Hypothalamus (tissue), 51 donors: ENCODE results near the gene ZNG1B.
"Not testable (repeated sequence)": the region's sequence is repeated elsewhere in the genome, so short reads cannot be mapped to it uniquely, and the experiment has no call there.

Source experiments
- DNase-seq, 51 donors: peaks; one replicate each; lab custom pipeline; 2025; lab: John Stamatoyannopoulos, UW

ZNG1B gene

DNA sequence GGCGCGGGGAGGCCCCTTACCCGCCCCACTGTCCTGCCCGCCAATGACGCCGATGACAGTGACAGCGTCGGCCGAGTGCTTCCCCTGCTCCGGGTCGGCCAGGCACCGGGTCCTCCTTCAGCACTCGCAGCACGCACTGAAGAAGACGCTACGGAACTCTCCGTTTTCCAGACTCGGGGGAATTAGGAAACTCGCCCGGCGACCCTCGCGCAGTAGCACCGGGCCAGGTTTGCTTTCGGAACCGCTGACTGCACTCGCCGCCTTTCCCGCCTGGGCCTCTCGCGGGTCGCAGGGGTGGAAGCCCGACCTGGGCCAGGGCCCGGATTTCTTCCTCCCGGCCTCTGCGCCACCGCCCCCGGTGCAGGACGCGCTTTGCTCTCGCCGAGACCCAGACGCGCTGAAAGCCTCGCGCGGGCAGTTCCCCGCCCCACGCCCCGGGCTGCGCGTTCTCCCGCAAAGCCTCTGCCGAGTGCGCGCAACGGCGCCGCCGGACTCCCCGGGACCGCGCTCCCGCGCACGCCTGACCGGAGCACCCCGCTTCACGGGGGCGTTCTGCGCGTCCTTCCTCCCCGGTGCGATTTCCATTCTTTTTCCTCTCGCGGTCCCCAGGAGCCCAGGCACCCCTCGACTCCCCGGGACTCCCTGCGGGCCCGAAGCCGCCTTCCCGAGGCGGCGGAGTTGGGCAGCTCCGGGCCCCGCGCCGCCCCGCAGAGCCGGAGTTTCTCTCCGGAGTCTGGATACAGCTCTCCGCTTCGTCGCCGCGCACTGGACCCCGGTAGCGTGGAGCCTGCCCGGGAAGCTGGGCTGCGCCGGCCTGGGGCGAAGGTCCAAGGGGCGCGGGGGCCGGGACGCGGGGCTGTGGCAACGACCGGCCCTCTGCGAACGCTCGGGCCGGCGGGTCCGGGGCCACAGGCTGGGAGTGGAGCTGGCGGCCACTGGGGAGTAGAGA, 65.9 kb downstream of the ZNG1B start:
- not testable (repeated sequence) for DNase-seq

DNA sequence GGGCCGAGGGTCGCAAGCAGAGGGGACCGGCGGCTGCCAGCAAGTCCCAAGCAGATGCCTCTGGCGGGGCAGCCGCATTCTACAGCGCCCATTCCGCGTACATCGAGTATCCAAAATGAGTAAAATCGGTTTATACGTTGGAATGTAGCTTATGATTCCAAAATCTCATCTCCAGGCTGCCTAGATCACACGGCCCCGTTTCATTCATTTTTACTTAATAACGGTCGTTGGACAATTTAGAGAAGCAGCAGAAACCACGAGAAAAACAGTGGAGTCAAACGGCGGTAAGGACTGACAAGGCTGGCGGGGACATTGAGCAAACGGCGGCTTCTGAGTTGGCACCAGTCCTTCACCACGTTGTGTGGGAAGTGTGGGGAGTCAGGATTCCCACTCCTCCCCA, 66.6 kb downstream of the ZNG1B start:
- DNase-seq: not testable (repeated sequence)

DNA sequence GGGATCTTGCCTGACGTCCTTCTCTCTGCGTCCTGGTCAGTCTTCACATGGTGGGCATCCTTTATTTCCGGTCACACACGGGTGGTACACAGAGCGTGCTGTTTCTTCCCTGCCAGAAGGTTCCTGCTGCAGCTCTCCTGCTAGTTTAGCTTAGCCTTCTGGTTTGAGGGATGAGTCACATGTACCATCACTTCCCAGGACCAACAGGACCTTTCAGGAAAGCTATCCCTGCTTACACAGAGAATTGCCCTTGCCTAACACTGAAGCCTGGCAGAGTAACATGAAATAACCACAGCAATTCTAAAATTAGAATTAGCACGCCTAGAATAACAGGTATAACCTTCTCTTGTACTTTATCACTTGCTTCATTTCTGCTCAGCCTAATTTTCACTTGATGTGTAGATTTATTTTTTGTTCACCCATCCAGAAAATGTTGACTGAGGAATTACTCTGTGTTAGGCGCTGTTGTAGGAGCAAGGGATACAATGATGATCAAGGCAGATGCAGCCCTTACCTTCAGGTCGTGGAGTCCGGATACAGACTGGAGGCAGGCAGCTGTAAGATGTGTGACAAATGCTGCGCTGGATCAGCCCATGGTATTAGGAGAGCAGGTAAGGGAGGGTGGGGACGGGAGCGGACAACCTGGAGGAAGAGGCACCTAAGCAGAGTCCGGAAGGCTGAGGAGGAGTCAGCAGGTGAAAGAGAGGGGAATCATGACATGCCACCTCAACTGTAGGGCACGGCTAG, 70.1 kb downstream of the ZNG1B start:
- DNase-seq: not testable (repeated sequence)

DNA sequence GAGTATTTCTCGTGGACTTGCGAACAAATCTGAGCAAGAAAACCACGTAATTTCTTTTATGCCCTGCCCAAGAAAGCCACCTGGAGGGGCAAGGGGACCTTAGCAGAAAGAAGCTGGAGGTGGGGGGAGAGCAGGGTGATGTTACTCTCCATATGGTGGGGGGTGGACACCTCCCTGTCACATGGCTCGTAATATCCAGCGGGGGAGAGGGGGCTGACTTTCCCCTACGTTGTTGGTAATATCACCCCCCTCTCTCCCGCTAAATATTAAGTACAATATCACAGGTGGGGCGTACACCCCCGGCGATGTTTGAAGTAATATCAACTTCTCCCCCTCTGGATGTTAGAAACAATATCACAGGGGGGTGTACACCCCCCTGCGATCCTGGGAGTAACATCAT, 70.7 kb downstream of the ZNG1B start:
- DNase-seq: not testable (repeated sequence)

DNA sequence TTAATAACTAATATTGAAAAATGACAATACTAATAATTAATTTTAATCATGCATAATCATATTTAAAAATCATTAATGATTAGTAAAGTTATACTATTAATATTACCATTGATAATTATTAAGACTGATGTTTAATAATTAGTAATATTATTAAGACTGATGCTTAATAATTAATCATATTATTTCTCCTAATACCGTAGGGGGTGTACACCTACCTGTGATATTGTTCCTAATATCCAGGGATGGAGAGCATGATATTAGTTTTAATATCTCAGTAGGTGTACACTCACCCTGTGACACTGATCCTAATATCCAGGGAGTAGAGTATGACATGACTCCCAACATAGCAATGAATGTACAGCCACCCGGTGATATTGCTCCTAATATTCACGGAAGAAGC, 73.4 kb downstream of the ZNG1B start:
- not testable (repeated sequence) for DNase-seq

DNA sequence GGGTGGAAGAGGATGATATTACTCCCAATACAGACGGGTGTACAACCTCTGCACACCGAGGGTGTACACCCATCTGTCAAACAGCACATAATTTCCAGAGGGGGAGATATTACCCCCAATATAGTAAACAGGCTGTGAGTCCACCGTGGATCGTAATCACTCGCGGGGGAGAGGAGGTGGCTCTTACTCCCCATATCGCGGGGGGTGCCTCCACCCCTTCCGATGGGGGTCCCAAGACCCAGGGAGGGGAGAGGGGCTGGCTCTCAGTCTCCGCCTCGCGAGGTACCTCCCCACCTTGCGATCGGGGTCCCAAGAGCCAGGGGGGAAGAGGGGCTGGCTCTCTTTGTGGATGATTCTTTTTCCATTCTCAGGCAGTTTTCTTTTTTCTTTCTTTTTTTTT, 74.4 kb downstream of the ZNG1B start:
- not testable (repeated sequence) for DNase-seq

DNA sequence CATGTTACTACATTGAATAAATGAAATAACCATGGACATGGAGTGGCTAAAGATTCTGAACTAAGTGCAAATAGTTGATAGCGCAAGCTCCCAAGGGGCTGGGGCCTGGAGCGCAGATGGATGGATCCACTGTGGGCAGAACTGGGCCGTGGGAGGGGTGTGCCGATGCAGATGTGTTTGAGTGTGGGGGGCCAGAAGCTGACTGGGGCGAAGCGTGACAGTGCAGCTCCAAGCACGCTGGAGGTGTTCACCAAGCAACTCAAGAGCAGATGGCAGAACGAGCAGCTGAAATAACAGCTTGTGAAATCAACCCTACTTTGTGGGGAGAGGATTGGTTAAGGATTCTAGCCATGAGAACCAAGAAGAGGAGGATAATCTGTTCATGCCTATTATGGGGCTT, 78.0 kb downstream of the ZNG1B start:
- not testable (repeated sequence) for DNase-seq

DNA sequence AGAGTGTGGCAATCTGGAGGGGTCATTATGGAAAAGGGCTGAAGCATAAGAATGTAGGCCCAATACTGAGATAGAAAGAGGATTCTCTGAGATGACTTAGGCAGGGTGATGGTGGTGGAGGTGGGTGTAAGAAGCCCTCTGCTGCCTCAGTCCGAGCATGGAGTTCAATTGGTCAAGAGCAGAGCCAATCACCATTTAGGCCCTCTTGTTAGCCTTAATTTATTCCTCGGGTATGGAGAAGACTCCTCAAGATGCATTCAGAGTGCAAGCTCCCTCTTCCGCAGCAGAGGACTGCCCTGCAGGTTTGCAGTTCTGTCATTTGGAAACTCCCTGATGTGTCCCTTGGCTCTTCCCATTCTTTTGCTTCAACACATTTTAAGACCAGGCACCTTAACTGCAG, 78.5 kb downstream of the ZNG1B start:
- not testable (repeated sequence) for DNase-seq

DNA sequence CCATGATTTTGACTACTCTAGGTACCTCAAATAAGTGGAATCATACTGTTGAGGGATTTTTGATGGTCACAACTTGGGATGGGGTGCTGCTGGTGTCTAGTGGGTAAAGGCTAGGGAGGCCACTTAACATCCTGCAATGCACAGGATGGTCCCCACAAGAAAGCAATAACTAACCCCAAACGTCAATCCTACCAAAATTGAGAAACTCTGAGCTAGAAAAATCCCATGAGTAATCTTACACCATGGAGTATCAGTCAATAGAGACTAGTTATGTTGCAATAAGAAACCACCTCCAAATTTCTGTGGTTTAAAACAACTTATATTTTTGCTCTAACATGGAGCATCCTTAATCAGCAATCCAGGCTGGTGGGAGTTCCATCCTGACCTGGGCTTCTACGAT, 79.5 kb downstream of the ZNG1B start:
- DNase-seq: not testable (repeated sequence)

DNA sequence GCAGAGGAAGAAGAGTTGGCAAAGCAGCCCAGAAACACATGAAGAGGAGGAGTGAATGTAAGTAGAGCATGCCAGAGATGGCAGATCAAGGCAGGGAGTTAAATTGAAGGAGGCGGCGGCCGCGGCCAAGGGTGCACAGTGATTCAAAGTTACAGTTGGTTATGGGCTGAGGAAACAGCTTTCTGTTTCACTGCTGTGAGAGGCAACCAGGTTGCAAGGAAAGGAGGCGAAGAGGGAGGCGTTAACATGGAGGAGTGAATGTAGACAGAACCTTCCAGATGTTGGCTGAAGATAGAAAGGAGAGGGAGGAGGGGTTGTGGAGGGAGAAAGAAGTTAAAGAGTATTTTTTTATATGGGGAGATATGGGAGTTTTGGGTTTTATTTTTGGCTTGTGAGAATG, 83.3 kb downstream of the ZNG1B start:
- not testable (repeated sequence) for DNase-seq

DNA sequence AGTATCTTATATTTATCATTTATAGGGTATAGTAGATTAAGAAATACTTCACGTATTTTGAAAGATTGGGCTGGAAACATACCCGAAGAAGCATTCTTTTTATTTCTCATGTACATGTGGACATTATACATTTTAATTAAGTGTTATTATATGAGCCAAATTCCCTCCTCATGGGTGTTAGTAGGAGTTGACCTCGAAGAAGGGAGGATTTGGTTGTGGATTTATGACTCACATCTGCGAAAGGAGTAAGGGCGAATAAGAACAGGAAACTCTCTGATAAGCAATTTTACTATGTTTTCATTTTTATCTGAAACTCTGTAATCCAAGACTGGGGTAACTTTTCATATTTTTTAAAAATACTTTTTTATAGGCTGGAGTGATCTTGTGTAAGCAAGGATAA, 84.0 kb downstream of the ZNG1B start:
- not testable (repeated sequence) for DNase-seq

DNA sequence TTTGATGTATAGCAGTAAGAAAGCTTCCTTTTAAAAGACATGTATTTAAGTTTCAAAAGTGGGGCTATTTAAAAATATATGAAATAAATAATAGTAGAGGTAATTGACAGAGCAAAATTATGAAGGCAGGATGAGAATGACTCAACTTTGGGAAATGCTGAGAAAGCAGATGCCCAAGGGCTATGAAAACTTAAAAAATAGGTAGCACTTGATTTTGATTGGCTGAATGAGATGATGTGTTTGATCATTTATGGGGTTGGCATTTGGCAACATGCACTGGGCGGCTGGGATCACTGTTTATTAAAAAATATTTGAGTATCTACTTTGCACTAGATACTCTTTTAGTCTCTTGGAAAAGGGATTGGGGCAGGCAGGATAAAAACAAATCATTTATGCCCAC, 87.5 kb downstream of the ZNG1B start:
- DNase-seq: not testable (repeated sequence)

DNA sequence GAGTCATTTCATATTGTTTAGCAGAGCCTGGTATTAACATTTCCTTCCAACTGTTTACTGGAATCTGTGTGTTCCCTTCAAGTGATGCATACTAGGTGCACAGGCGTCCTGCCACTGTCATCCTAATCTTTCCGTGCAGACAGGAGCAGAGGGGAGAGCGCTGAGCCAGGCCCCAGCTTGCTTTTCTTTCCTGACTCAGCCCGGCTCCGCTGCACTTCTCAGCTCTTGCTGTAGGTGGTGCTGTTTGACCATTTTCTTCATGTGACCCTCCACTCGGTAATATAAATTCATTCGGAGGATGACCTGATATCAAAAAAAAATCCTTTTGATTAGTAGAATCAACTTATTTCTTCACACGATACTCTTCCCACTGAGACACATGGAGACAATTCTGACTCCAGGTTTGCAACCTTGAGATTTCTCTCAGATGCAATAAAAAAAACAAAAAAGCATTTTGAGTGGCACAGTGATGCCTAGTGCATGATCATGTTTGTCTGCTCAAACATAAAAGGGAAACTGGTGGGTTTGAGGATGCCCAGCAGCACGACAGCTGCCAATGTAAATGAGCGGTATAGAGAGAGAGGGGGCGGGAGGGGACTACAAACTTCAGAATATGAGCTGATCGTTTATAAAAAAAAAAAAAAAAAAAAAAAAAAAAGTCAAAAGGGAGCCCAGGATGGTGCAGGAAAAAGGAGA, 90.0 kb downstream of the ZNG1B start:
- not testable (repeated sequence) for DNase-seq

DNA sequence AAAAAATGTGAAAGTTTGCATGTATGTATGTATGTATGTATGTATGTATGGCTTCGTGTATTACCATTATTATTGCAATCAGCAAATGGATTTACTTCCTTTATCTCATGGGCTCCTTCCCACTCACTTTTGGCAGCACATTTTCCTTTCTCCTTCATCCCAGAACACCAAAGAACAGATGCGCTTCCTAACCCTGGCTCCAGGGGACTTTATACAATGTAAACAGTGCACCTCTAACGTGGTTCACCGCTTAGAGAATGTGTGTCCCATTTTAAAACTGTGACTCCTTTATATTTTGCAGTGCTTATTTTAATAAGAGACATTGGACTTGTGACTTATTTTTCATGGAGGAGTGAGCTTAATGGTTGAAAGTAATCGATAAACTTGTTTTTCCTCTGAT, 90.6 kb downstream of the ZNG1B start:
- DNase-seq: not testable (repeated sequence)

DNA sequence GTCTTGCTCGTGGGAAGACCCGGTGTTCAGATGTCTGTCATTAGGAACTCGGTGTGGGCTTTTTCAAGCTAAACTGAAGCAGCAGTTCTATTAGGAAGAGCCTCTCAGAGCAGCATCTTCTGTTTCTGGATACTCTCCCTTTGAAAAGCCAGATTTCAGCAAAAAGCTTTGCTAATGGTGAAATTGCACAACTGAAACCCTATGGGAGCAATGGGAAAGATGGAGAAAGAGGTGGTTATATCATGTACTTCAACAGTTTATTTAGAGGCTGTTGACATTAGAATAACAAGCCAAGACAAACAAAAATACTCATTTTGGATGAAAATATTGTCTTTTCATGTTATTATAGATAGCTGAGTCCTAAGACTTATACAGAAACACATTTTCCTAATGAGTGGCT, 91.4 kb downstream of the ZNG1B start:
- not testable (repeated sequence) for DNase-seq

DNA sequence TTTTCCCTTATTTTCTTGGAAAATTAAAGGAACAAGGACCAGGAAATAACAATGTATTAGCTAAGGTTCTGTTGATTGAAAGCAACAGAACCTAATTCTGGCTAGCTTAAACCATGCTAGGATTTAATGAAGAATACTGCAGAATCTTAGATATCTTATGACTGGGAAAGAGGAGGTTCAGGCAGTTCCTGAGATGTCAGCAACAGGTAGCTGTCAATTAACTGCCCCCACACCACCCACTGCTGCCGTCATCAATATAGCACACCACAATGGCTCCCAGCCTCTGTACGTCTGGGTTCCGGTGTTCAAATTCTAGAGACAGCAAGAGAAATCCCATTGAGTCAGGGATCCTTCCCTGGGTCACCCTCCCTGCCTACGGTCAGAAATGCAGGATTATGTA, 95.5 kb downstream of the ZNG1B start:
- DNase-seq: not testable (repeated sequence)

DNA sequence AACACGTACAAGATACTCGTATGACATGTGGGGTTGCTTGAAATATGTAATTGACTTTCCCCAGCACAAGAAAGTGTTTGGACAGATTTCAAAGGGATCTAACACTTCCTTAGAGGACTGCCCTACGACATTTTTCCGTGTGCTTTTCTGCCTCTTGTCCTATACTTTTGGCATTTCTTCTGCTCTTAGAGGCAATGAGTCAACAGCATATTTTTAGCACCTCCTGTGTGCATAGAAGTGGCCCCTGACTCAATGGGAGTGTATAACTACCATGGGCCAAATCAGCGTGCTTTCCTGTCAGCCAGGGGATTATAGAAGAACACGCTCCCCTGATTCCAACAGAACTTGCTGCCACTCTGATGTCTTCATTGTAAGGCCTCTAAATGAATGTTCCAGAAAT, 99.1 kb downstream of the ZNG1B start:
- DNase-seq: not testable (repeated sequence)

DNA sequence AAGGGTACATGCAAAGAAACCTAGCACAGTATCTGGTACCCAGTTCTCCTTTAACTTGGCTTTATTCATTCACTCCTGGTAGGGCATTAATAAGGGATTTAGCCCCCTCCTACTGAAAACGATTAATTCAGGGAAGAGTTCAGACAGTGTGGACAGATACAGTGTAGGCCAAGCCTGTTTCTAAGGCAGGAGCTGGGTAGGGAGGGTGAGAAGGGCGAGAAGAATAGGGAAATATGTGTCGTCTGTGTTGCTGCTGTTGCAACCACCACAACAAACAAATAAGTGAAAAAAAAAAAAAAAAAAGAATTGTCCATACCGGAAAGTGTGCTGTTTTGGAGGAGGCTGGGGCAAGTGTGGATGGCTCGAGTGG, 103.3 kb downstream of the ZNG1B start:
- not testable (repeated sequence) for DNase-seq

DNA sequence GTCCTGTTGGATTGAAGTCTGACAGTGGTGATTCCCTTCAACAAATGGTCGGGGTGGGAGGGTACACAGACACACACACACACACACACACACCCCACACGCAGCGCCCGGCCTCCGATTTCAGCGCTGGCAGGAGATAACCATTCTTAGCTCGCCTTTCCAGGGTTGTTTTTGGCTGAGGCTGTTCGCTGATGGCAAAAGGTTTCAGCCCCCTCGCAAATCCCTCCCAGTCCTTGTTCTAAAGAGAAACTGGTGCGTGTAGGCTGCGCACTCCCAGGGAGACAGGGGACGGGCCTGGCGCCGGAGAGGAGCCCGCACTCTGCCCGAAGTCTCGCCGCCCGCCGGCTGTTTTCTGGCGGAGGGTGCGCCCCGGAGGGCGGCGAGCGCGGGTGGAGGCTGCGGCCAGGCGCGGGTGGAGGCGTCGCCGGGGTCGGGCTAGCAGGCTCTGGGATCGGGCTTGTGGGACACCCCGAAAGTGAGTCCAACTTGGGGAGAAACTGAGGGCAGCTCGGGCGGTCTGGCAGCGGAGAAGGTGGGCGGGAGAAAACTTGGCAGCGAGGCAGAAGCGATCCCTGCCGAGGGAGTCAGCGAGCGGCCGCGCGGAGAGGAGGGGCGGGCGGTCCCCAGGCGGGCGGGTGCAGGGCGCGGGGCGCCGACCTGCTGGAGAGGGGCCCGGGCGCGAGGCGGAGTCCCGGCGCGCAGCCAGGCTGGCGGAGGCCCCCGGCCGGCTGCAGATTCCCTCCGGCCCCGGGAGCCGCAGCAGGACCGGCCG, 103.9 kb downstream of the ZNG1B start:
- DNase-seq: not testable (repeated sequence)

DNA sequence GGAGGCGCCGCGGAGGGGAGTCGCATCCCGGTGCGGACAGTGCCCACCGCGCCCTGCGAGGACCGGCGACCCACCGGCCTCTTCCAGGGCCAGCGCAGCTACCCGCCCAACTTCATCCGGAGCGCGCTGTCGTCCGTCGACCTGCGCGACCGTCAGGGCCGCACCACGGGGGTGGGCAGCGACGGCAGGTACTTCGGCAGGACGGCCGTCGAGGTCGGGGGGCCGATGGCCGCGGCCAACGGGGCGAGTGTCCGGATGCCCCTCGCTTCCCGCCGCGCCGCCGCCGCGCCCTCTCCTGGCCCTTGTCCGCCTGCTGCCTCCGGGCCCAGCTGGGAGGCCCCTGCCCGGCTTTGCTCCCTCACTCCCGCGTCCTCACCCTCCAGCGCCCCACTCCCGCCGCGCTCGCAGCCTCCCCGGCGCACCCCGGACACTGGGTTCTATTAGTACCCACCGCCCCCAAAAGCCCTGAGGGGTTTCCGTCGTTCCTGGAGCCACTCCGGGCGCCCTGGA, 104.5 kb downstream of the ZNG1B start:
- DNase-seq: not testable (repeated sequence)
